ENCODE measurements around the gene TTLL8.

DNA sequence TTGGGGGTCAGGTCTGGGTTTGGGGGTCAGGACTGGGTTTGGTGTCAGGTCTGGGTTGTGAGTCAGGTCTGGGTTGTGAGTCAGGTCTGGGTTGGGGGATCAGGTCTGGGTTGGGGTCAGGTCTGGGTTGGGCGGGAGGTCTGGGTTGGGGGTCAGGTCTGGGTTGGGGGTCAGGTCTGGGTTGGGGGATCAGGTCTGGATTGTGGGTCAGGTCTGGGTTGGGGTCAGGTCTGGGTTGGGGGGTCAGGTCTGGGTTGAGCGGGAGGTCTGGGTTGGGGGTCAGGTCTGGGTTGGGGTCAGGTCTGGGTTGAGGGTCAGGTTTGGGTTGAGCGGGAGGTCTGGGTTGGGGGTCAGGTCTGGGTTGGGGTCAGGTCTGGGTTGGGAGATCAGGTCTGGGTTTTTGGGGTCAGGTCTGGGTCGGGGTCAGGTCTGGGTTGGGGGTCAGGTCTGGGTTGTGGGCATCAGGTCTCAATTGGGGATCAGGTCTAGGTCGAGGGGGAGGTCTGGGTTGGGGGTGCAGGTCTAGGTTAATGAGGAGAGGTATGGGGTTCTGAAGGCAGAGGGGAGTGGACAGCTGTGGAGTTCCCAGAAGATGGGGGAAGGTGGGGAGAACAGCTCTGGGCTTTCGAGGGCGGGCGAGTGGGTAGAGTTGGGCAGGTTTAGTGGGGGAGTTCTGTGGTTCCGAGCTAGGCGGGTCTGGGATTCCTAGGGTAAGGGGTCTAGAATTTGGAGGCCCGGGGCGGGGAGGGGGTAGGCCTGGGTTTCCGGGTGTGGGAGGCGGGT is 629 bp downstream of the TTLL8 start:
- TF ChIP-seq, protein P1, sequence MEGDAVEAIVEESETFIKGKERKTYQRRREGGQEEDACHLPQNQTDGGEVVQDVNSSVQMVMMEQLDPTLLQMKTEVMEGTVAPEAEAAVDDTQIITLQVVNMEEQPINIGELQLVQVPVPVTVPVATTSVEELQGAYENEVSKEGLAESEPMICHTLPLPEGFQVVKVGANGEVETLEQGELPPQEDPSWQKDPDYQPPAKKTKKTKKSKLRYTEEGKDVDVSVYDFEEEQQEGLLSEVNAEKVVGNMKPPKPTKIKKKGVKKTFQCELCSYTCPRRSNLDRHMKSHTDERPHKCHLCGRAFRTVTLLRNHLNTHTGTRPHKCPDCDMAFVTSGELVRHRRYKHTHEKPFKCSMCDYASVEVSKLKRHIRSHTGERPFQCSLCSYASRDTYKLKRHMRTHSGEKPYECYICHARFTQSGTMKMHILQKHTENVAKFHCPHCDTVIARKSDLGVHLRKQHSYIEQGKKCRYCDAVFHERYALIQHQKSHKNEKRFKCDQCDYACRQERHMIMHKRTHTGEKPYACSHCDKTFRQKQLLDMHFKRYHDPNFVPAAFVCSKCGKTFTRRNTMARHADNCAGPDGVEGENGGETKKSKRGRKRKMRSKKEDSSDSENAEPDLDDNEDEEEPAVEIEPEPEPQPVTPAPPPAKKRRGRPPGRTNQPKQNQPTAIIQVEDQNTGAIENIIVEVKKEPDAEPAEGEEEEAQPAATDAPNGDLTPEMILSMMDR (conservative IDR thresholded peaks at IDR 0.05; ENCODE audit: low read length), result no peak
- no peak for TF ChIP-seq EZH2phosphoT487 (IDR thresholded peaks at IDR 0.05; ENCODE audit: borderline replicate concordance, low read depth, low read length)
